GM23248 (cell line): ENCODE data around the gene BAHCC1.

Experiments used
- EZH2 ChIP-seq: fragments of 200-600 bp; sonication (generic); IDR thresholded peaks from 2 replicates; pipeline ENCODE4 v1.6.1; 2018; ENCODE audit warnings: antibody characterized with exemption, mild to moderate bottlenecking; ENCODE audit not compliant: insufficient read depth, poor library complexity, severe bottlenecking
- EZH2phosphoT487 ChIP-seq: fragments of 200-600 bp; sonication (generic); IDR thresholded peaks from 2 replicates; pipeline ENCODE4 v1.6.1; 2018; ENCODE audit warnings: antibody characterized with exemption, moderate library complexity, mild to moderate bottlenecking, low read depth; ENCODE audit not compliant: insufficient read depth

GRCh38 chr17:81458628-81459027, 63.4 kb downstream of the BAHCC1 start:
- TF ChIP-seq EZH2 (no peak), EZH2phosphoT487 (no peak)
